HCT116 (cell line): ENCODE results near the gene ZNF627.

Experiments
- EGR1 ChIP-seq: IDR thresholded peaks from 2 replicates; pipeline ENCODE4 v1.6.1; 2012; ENCODE audit warnings: low read depth
- EZH2phosphoT487 ChIP-seq: fragments of 200-600 bp; IDR thresholded peaks from 2 replicates; pipeline ENCODE4 v1.6.1; 2018; ENCODE audit warnings: antibody characterized with exemption, borderline replicate concordance
- FOSL1 ChIP-seq: IDR thresholded peaks from 2 replicates; pipeline ENCODE4 v1.6.1; 2012; ENCODE audit warnings: low read depth
- JUND ChIP-seq: IDR thresholded peaks from 2 replicates; pipeline ENCODE4 v1.6.1; 2012
- POLR2A ChIP-seq: IDR thresholded peaks from 2 replicates; pipeline ENCODE4 v1.7.0; 2011; ENCODE audit warnings: borderline replicate concordance; ENCODE audit not compliant: insufficient read depth, insufficient read length; ENCODE audit errors: extremely low read depth
- SRF ChIP-seq: IDR thresholded peaks from 2 replicates; pipeline ENCODE4 v1.6.1; 2012; ENCODE audit warnings: low read depth
- YY1 ChIP-seq: IDR thresholded peaks from 2 replicates; pipeline ENCODE4 v1.6.1; 2011; ENCODE audit warnings: low read length, low read depth, moderate library complexity, mild to moderate bottlenecking; ENCODE audit not compliant: insufficient replicate concordance; ENCODE audit errors: extremely low read depth
- ZNF274 ChIP-seq: fragments of 200-500 bp; sonication (Bioruptor generic); IDR thresholded peaks from 2 replicates; pipeline ENCODE4 v1.6.1; 2014; ENCODE audit warnings: mild to moderate bottlenecking, low read depth, low read length, inconsistent platforms
- TF ChIP-seq, protein P1 (sequence below), 3 experiments: fragments of 200-600 bp in 1 of 3; sonication (generic) in 1 of 3; IDR thresholded peaks in 2 of 3; conservative IDR thresholded peaks in 1 of 3; 2 replicates each; pipeline ENCODE4 v1.5.1; 2012 to 2017; ENCODE audit warnings: low read depth in 2 of 3, low read length in 2 of 3, antibody characterized with exemption in 1 of 3, borderline replicate concordance in 1 of 3, control low read depth in 1 of 3, mild to moderate bottlenecking in 1 of 3, mixed read lengths in 1 of 3, mixed run types in 1 of 3, moderate library complexity in 1 of 3; ENCODE audit not compliant: insufficient read depth in 1 of 3

DNA sequence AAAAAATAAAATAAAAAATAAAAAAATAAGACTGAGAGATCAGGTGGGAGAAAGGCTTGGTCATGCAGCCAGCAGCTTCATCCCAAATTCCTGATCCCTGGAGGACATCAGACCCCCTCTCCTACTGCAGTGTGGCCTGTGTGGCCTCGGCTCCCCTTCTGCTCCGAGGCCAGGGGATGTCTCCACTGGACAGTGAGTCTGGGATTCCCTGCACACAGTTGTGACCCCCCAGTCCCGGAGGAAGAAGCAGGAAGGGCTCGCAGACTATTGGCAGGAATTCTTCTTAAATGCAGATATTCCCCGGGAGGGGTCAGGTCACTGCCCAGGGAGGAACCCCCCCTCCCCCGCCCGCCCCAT lies 41.9 kb downstream of the ZNF627 start:
- TF ChIP-seq, protein P1, sequence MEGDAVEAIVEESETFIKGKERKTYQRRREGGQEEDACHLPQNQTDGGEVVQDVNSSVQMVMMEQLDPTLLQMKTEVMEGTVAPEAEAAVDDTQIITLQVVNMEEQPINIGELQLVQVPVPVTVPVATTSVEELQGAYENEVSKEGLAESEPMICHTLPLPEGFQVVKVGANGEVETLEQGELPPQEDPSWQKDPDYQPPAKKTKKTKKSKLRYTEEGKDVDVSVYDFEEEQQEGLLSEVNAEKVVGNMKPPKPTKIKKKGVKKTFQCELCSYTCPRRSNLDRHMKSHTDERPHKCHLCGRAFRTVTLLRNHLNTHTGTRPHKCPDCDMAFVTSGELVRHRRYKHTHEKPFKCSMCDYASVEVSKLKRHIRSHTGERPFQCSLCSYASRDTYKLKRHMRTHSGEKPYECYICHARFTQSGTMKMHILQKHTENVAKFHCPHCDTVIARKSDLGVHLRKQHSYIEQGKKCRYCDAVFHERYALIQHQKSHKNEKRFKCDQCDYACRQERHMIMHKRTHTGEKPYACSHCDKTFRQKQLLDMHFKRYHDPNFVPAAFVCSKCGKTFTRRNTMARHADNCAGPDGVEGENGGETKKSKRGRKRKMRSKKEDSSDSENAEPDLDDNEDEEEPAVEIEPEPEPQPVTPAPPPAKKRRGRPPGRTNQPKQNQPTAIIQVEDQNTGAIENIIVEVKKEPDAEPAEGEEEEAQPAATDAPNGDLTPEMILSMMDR (IDR thresholded peaks at IDR 0.05 in 2 of 3, conservative IDR thresholded peaks at IDR 0.05 in 1 of 3; ENCODE audit: borderline replicate concordance in 1 of 3, insufficient read depth in 1 of 3, low read depth in 2 of 3, low read length in 2 of 3): no peak
- TF ChIP-seq SRF (no peak), FOSL1 (no peak), ZNF274 (no peak), EZH2phosphoT487 (no peak), POLR2A (no peak), JUND (no peak), EGR1 (no peak), YY1 (no peak)
